ENCODE measurements around the gene FAM209A. TPM values are rescaled to one million over a fixed set of nuclear protein-coding genes. Genes with fewer than 3 reads are reported as not detected.

Gene FAM209A
- total RNA-seq, 2 experiments from 2014 or later: 6.4 to 7.1 TPM

DNA sequence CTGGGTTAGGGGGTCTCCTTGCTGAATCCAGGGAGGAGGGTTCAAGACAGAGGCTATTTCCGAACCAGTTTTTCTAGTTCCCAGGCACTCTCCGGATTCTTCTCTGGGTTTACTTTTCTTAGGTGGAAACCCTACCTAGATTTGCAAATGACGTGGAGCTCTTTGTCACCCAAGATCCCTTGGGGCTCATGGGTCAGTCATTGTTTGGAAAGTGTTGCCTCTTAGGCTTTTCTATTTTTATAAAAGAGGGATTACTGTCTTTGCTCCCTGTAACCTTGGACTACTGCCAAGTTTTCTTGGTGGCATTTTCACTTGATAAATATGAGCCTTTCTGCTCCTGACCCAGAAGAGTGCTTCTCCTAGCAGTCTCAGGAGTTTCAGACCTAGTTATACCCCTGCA lies 42.1 kb downstream of the FAM209A start:
- no peaks in the 10 kb centered on the region for H3K9me3 Mint-ChIP-seq
- H3K4me1 Mint-ChIP-seq (ENCODE audit: low read depth): no peaks in the 10 kb centered on the region
- H3K36me3 ChIP-seq (ENCODE audit: insufficient read depth, low read length): no peaks in the 10 kb centered on the region
- ChIA-PET CTCF (interaction anchor here (1.1 kb wide), 1 partner anchor 10 kb away, joined by 3 read pairs; no protein-coding TSS in a partner anchor), POLR2A (no interaction called here)
- no peaks in the 10 kb centered on the region for H3K36me3 Mint-ChIP-seq (ENCODE audit: low read depth)
- peaks cover 0 to 5% of the 10 kb centered on the region in 2 experiments for H3K27me3 ChIP-seq (ENCODE audit: control insufficient read depth in 1 of 2, insufficient read depth in 2 of 2, low read length in 2 of 2)
- no peak for DNase-seq
- TF ChIP-seq, protein P1, sequence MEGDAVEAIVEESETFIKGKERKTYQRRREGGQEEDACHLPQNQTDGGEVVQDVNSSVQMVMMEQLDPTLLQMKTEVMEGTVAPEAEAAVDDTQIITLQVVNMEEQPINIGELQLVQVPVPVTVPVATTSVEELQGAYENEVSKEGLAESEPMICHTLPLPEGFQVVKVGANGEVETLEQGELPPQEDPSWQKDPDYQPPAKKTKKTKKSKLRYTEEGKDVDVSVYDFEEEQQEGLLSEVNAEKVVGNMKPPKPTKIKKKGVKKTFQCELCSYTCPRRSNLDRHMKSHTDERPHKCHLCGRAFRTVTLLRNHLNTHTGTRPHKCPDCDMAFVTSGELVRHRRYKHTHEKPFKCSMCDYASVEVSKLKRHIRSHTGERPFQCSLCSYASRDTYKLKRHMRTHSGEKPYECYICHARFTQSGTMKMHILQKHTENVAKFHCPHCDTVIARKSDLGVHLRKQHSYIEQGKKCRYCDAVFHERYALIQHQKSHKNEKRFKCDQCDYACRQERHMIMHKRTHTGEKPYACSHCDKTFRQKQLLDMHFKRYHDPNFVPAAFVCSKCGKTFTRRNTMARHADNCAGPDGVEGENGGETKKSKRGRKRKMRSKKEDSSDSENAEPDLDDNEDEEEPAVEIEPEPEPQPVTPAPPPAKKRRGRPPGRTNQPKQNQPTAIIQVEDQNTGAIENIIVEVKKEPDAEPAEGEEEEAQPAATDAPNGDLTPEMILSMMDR (IDR thresholded peaks at IDR 0.05): no peak
- intact Hi-C loops (cut with DNase I, micrococcal nuclease): no loop called here
- no peaks in the 10 kb centered on the region for H3K4me1 ChIP-seq (ENCODE audit: insufficient read depth, low read length)
- peaks cover 18% of the 10 kb centered on the region for H3K27me3 Mint-ChIP-seq
- H3K9me3 ChIP-seq (ENCODE audit: control insufficient read depth in 1 of 2, insufficient read depth in 1 of 2, low read length in 2 of 2): no peaks in the 10 kb centered on the region
- no peak overlapping the region for H3K27ac ChIP-seq (ENCODE audit: low read depth in 1 of 2, low read length in 2 of 2)
- no peak overlapping the region for H3K4me3 ChIP-seq (ENCODE audit: low read length)
- no peak overlapping the region for H3K27ac Mint-ChIP-seq
- H3K4me3 Mint-ChIP-seq: no peak overlapping the region
- ATAC-seq (ENCODE audit: poor library complexity): no peak

DNA sequence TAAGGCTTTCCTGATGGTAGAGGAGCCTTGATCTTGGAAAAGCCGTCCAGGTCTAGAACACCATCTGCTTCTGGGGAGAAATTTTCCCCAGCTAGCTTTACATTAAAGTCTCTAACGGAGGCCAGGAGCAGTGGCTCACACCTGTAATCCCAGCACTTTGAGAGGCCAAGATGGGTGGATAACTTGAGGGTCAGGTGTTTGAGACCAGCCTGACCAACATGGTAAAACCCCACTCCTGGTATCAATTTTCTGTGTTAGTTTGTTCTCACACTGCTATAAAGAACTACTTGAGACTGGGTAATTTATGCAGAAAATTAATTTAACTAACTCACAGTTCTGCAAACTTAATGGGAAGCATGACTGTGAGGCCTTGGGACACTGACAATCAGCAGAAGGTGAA lies 46.3 kb downstream of the FAM209A start:
- Histone ChIP-seq H3K4me1 (ENCODE audit: insufficient read depth, low read length) (no peaks in the 10 kb centered on the region), H3K27me3 (ENCODE audit: control insufficient read depth in 1 of 2, insufficient read depth in 2 of 2, low read length in 2 of 2) (no peaks in the 10 kb centered on the region), H3K4me3 (ENCODE audit: low read length) (no peak overlapping the region), H3K27ac (ENCODE audit: low read depth in 1 of 2, low read length in 2 of 2) (no peak overlapping the region), H3K36me3 (ENCODE audit: insufficient read depth, low read length) (no peaks in the 10 kb centered on the region), H3K9me3 (ENCODE audit: control insufficient read depth in 1 of 2, insufficient read depth in 1 of 2, low read length in 2 of 2) (no peaks in the 10 kb centered on the region)
- Mint-ChIP-seq H3K4me1 (ENCODE audit: low read depth) (no peaks in the 10 kb centered on the region), H3K27me3 (peaks cover 36% of the 10 kb centered on the region), H3K4me3 (no peak overlapping the region), H3K27ac (no peak overlapping the region), H3K9me3 (no peaks in the 10 kb centered on the region), H3K36me3 (ENCODE audit: low read depth) (no peaks in the 10 kb centered on the region)
- TF ChIP-seq, protein P1 (IDR thresholded peaks at IDR 0.05): no peak
- no peak for DNase-seq
- intact Hi-C loops (cut with DNase I, micrococcal nuclease): no loop called here
- POLR2A ChIA-PET: no interaction called here
- ATAC-seq (ENCODE audit: poor library complexity): no peak
- CTCF ChIA-PET: no interaction called here

DNA sequence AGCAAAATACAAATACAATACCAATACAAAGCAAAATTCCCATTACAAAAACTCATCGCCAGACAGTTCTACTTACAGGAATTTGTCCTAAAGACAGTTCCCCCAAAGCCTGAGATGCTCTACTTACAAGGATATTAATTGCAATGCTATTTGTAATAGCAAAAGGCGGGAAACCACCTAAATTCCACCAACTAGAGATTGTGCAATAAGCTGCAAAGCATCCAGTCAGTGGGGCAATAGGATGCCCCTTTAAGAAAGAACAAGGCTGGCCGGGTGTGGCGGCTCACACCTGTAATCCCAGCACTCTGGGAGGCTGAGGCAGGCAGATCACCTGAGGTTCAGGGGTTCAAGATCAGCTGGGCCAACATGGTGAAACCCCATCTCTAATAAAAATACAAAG lies 47.6 kb downstream of the FAM209A start:
- H3K4me1 Mint-ChIP-seq (ENCODE audit: low read depth): no peaks in the 10 kb centered on the region
- TF ChIP-seq, protein P1 (IDR thresholded peaks at IDR 0.05): no peak
- ChIA-PET CTCF (no interaction called here), POLR2A (no interaction called here)
- no peaks in the 10 kb centered on the region for H3K27me3 ChIP-seq (ENCODE audit: control insufficient read depth in 1 of 2, insufficient read depth in 2 of 2, low read length in 2 of 2)
- DNase-seq: no peak
- H3K27me3 Mint-ChIP-seq: peaks cover 42% of the 10 kb centered on the region
- no peak overlapping the region for H3K4me3 Mint-ChIP-seq
- no peaks in the 10 kb centered on the region for H3K36me3 Mint-ChIP-seq (ENCODE audit: low read depth)
- H3K36me3 ChIP-seq (ENCODE audit: insufficient read depth, low read length): no peaks in the 10 kb centered on the region
- no peaks in the 10 kb centered on the region for H3K9me3 Mint-ChIP-seq
- no peaks in the 10 kb centered on the region for H3K4me1 ChIP-seq (ENCODE audit: insufficient read depth, low read length)
- no peak overlapping the region for H3K4me3 ChIP-seq (ENCODE audit: low read length)
- no peaks in the 10 kb centered on the region for H3K9me3 ChIP-seq (ENCODE audit: control insufficient read depth in 1 of 2, insufficient read depth in 1 of 2, low read length in 2 of 2)
- H3K27ac Mint-ChIP-seq: no peak overlapping the region
- intact Hi-C loops (cut with DNase I, micrococcal nuclease): no loop called here
- no peak overlapping the region for H3K27ac ChIP-seq (ENCODE audit: low read depth in 1 of 2, low read length in 2 of 2)
- ATAC-seq (ENCODE audit: poor library complexity): no peak
